ENCODE results near the gene FANK1.

The FANK1 gene

DNA sequence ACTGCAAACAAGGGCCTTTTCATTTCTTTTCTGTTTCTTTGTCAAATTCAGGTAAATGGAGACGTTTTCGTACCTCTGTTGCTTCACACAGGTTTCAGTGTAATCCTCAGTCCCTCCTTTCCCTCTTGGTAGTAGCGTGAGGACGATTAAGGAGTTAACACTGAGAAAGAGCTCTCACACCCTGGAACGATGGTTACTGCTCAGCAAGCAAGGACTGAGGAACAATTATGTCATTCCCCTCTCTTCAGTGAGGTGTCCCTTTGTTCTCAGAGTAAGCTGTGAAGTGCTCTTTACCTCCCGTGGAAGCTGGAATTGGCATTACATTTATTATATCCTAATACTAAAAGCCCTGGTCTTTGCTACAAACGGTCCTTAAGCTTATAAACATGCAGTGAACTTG, 95.9 kb downstream of the FANK1 start:
- TF ChIP-seq CTCF (IDR thresholded peaks at IDR 0.05; ENCODE audit: control insufficient read depth, insufficient read depth, low read depth, low read length, missing control alignments): no peak
- DNase-seq (ENCODE audit: low read depth): no peak
- no peak overlapping the region for H3K4me3 ChIP-seq (ENCODE audit: control insufficient read depth, low read depth, low read length)

GRCh38 chr10:125994601-125995000, 98.2 kb downstream of the FANK1 start:
- no peak for DNase-seq (ENCODE audit: low read depth)
- no peak for TF ChIP-seq CTCF (IDR thresholded peaks at IDR 0.05; ENCODE audit: control insufficient read depth, insufficient read depth, low read depth, low read length, missing control alignments)
- no peak overlapping the region for H3K4me3 ChIP-seq (ENCODE audit: control insufficient read depth, low read depth, low read length)

DNA sequence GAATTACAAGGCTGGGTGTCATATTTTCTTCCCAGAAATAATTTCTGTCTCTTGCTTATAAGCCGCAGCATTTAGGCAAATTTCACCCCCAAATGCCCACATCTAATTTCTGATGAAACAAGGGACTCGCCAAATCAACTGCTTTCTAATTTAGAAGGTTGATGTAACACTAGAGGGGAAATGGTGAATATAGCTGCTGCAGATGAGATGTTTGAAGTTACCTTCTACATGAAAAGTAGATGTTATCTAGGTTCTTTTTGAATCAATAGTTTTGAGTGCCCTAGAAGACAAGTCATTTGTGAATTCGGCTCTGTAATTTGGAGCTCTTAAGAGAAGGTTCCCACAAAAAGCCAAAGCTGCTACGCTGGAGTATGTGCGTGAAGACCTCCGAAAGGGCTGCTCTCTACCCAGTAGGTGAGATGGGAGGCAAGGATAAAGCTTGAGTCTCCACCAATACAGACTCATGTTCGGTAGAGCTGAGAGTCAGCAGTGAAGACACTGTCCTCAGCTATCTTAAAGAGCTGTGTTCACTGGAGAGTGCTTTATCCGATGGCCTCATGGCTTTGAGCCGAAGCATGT, 99.5 kb downstream of the FANK1 start:
- TF ChIP-seq CTCF (IDR thresholded peaks at IDR 0.05; ENCODE audit: control insufficient read depth, insufficient read depth, low read depth, low read length, missing control alignments): no peak
- H3K4me3 ChIP-seq (ENCODE audit: control insufficient read depth, low read depth, low read length): no peak overlapping the region
- no peak for DNase-seq (ENCODE audit: low read depth)

DNA sequence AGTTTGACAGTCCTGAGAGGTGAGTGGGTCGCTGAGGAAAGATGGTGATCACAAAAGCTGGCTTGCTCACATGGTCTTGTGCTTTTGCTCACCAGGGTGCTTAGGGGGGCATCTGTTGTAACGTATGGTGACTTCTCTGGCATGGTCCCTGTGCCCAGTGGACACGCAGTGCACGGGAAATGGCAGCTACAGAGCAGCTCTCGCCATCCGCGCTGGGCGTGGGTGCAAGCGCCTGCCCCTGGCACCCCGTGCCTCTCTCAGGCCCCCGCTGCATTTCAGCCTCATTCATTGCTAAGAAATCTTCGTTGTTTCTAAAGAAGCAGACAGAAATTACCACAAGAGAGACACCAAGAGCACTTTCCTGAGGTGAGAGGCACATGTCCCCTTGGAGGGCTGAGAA, 101.2 kb downstream of the FANK1 start:
- DNase-seq (ENCODE audit: low read depth): no peak
- TF ChIP-seq CTCF (IDR thresholded peaks at IDR 0.05; ENCODE audit: control insufficient read depth, insufficient read depth, low read depth, low read length, missing control alignments): no peak
- no peak overlapping the region for H3K4me3 ChIP-seq (ENCODE audit: control insufficient read depth, low read depth, low read length)

- TF ChIP-seq CTCF (IDR thresholded peaks at IDR 0.05; ENCODE audit: control insufficient read depth, insufficient read depth, low read depth, low read length, missing control alignments): no peak
- no peak for DNase-seq (ENCODE audit: low read depth)
- no peak overlapping the region for H3K4me3 ChIP-seq (ENCODE audit: control insufficient read depth, low read depth, low read length)
Measured at GRCh38 chr10:125999694-126000093, 103.3 kb downstream of the FANK1 start.

DNA sequence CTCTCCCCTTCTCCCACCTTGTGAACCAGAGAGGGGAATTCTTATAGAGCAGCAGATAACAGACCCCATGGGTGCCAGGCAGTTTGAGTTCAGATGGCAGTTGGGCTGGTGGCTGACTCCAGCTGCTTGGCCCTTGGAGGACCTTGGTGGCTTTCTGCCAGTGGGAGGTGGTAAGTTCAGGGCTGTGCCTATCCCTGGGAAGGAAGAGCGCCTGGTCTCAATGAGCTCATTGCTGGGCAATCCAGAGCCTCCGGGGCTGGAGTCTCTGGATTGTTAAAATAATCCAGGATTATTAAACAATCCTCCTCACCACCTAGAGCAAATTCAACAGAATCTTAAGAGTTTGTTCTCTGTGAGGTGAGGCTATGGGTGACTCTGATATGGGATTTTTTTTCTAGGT, 105.2 kb downstream of the FANK1 start:
- no peak overlapping the region for H3K4me3 ChIP-seq (ENCODE audit: control insufficient read depth, low read depth, low read length)
- TF ChIP-seq CTCF (IDR thresholded peaks at IDR 0.05; ENCODE audit: control insufficient read depth, insufficient read depth, low read depth, low read length, missing control alignments): no peak
- no peak for DNase-seq (ENCODE audit: low read depth)

- no peak for TF ChIP-seq CTCF (IDR thresholded peaks at IDR 0.05; ENCODE audit: control insufficient read depth, insufficient read depth, low read depth, low read length, missing control alignments)
- DNase-seq (ENCODE audit: low read depth): no peak
- H3K4me3 ChIP-seq (ENCODE audit: control insufficient read depth, low read depth, low read length): no peak overlapping the region
Measured at GRCh38 chr10:126004752-126005151, 108.4 kb downstream of the FANK1 start.
